Measurements from ENCODE around the gene TNFRSF4.

Gene TNFRSF4

GRCh38 chr1:1162597-1163537 is 51.1 kb downstream of the TNFRSF4 start:
- no peak overlapping the region for H3K4me3 ChIP-seq (ENCODE audit: low read depth, low read length)
- no peak for TF ChIP-seq CTCF (IDR thresholded peaks at IDR 0.05; ENCODE audit: insufficient read depth, low read depth, low read length, missing control alignments)
- DNase-seq (ENCODE audit: low read depth) = no peak

- DNase-seq (ENCODE audit: low read depth) = no peak
- no peak for TF ChIP-seq CTCF (IDR thresholded peaks at IDR 0.05; ENCODE audit: insufficient read depth, low read depth, low read length, missing control alignments)
- no peak overlapping the region for H3K4me3 ChIP-seq (ENCODE audit: low read depth, low read length)
Measured at GRCh38 chr1:1161683-1162079, 52.3 kb downstream of the TNFRSF4 start.

All from GM12865 (cell line).